ENCODE measurements around the gene RABGAP1L.
"Not testable (repeated sequence)": the region's sequence is repeated elsewhere in the genome, so short reads cannot be mapped to it uniquely, and the experiment has no call there.

The RABGAP1L gene

DNA sequence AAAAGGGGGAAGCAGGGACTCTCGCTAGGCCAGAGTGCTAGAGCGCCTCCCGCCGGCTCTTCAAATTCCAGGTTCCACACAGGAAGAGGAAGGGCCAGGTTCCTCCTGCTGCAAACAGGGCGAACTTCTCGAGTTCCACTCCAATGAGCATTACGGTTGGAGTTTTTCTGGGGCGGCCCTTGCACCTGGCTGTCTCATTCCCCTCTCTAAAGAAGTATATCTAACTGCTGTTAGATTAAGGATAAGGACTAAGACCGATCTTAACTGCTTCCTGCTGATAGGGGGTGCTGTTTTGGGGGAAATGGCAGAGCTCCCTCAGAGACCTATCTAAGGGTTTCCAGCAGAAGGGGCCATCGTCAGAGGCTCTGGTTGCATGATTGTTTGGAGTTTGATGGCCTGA is 138.0 kb downstream of the RABGAP1L start:
- DNase-seq (ENCODE audit: low read depth in 2 of 2): no peak

DNA sequence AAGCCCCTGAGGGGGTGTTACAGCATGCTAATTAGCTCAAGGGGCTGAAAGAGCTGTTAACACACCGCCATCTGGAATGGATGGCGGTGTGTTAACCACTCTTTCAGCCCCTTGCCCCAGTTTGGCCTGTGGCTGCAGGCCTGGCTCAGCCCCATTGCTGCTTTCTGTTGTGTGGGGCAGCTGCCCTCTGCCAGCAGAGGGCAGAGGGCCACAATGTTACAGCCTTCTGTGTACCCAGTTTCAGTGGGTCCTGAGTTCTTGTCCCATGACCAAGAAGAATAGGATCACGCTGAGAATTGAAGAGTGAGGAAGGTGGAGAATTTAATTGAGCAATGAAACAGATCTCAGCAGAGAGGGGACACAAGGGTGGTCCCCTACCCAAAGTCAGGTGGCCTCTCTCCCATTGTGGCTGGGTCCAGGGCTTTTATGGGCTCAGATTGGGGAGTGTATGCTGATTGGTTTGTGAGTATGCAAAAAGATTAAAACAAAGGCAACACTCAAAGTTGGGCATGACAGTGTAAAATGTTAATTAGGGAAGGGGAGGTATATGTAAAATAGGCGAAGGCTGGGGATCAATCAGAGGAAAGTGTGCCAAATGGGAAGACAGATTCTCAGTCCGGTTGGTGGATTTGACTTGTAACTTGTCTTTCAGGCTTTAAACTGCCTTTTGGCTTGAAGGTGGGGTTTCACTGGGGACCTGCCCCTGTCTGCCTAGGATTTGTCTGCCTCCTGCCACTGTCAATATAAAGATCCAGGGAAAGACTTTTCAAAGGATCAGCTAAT is 142.2 kb downstream of the RABGAP1L start:
- DNase-seq (ENCODE audit: low read depth in 2 of 2): no peak

DNA sequence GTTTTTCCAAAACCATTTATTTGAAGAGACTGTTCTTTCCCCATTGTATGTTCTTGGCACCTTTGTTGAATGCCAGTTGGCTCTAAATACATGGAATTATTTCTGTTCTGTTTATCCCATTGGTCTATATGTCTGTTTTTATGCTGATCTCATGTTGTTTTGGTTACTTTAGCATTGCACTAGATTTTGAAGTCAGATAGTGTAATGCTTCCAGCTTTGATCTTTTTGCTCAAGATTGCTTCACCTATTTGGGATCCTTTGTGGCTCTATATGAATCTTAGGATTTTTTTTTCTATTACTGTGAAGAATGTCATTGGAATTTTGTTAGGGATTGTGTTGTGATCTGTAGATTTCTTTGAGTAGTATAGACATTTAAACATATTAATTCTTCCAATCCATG is 149.3 kb downstream of the RABGAP1L start:
- no peak for DNase-seq (ENCODE audit: low read depth in 2 of 2)

DNA sequence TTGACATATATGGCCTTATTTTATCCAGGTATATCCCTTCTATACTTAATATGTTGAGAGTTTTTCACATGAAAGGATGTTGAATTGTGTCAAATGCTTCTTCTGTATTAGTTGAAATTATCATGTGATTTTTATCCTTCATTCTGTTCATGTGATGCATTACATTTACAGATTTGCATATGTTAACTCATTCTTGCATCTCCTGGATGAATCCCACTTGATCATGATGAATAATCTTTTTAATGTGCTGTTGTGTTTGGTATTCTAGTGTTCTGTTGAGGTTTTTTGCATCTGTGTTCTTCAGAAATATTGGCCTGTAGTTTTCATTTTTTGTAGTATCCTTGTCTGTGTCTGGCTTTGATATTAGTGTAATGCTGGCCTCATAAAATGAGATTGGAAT is 150.2 kb downstream of the RABGAP1L start:
- DNase-seq (ENCODE audit: low read depth in 2 of 2): no peak

DNA sequence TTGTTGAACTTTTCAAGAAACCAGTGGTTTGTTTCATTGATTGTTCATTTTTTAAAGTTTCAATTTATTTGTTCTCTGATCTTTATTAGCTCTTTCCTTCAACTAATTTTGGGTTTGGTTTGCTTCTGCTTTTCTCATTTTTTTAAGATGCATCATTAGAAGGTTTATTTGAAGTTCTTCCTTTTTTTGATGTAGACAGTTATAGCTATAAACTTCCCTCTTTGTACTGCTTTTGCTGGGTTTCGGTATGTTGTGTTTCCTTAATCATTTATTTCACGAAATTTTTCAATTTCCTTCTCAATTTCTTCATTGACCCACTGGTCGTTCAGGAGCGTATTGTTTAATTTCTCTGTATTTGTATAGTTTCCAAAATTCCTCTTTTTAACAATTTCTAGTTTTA is 155.1 kb downstream of the RABGAP1L start:
- no peak for DNase-seq (ENCODE audit: low read depth in 2 of 2)

DNA sequence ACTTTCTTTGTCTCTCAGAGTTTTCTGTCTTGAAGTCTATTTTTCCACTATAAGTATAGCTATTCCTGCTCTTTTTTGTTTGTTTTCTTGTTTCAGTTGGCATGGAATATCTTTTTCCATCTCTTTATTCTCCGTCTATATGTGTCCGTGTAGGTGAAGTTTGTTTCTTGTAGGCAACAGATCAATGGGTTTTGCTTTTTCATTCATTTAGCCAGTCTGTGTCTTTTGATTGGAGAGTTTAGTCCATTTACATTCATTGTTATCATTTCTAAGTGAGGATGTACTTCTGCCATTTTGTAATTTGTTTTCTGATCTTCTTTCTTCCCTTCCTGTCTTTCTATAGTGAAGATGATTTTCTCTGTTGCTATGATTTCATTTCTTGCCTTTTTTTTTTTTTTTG is 155.9 kb downstream of the RABGAP1L start:
- DNase-seq (ENCODE audit: low read depth in 2 of 2): no peak

DNA sequence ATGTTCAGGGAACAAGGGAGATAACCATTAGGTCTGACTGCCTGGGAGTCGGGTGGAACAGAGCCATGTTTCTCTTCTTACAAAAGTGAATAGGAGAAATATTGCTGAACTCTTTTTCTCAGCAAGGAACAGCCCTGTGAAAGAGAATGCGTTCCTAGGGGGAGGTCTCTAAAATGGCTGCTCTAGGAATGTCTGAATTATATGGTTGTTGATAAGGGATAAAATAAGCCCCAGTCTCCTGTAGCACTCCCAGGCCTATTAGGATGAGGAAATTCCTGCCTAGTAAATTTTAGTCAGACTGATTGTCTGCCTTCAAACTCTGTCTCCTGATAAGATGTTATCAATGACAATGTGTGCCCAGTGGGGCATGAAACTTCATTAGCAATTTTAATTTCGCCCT is 161.6 kb downstream of the RABGAP1L start:
- not testable (repeated sequence) for DNase-seq (ENCODE audit: low read depth in 2 of 2)

DNA sequence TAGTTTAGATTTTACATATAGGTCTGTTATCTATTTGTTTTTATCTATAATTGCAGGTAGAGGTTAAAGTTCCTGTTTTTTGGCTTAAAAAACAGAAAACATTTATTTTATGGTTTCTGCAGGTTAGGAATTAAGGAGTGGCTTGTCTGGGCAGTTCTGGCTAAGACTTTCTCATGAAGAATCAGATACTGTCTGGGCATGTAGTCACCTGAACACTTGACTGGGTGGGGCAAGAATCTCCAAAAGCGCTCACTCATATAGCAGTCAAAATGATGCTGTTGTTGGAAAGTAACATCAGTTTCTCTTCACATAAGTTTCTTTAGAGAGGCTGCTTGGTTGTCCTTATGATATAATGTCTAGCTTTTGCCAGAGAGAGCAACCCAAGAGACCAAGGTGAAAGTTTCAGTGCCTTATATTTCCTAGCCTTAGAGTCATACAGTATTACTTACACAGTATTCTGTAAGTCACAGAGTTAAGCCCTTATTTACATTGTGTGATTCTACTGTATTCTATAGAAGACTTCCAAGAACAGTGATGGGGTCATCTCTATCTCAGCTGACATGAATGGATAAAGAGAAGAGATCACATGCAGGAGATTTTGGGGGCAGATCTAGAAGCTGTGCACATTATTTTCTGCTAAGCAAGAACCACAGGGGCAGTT is 163.0 kb downstream of the RABGAP1L start:
- DNase-seq (ENCODE audit: low read depth in 2 of 2): no peak

DNA sequence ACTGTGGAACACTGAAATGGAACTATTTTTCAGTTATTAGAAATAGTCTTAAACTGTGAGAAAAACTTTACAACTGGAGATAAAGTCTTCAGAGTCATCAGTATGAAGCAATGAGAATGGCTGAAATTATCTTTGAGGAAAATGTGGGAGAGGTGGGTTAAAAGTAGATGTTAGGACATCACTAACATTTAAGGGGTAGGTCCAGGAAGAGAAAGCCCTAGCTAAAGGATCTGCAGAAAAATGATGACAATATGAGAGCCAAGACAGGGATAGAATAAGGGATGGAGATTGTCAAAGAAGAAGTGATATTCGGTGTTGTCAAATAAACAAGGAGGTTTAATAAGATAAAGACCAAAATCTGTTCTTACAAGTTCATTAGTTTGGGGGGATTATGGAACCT is 165.2 kb downstream of the RABGAP1L start:
- no peak for DNase-seq (ENCODE audit: low read depth in 2 of 2)

DNA sequence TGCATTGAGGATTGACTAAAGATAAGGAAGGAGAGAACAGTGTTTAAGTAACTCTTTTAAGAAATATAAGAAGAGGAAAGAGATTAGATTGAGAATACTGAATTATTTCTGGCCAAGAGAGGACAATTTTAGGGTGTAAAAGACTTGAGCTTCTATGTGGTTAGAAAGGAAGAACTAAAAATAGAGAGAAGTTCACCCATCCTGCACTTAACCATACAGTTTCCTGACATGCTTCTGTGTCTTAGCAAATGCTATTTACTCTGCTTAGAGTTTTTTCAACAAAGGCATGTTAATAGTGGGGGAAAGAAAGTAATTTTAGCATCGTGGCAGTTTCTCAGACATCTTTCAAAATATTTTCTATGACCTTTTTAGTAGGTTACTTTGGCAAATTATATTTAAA is 165.6 kb downstream of the RABGAP1L start:
- DNase-seq (ENCODE audit: low read depth in 2 of 2): no peak

DNA sequence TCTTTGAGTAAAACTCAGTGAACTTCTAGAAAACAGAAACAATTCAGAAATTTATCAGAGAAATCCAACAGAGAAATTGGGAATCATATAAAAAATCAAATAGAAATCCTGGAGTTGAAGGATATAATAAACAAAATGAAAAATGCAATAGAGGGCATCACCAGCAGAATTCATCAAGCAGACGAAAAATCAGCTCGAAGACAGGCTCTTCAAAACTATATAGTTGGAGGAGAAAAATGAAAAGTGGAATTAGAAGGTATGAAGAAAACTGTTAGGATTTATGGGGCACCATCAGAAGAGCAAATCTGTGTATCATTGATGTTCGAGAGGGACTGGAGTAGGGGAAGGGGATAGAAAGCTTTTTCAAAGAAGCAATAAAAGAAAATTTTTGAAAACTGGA is 167.0 kb downstream of the RABGAP1L start:
- no peak for DNase-seq (ENCODE audit: low read depth in 2 of 2)

DNA sequence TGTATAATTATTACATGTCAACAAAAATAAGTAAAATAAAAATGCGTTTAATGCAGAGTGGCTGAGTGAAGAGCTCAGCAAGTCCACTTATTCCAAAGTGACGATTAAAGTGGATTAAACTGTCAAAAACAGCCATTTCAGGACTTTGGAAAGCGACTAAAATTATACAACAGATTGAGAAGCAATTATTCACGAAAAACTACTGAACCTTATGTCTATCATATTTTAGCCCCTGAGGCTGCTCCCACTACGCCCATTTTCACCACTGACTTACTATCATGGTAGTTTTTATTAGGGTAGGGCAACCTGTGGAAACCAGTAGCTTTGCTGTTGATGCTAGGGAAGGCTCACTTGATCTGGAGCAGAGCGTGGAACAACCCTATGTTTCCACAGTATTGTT is 174.1 kb downstream of the RABGAP1L start:
- no peak for DNase-seq (ENCODE audit: low read depth in 2 of 2)

DNA sequence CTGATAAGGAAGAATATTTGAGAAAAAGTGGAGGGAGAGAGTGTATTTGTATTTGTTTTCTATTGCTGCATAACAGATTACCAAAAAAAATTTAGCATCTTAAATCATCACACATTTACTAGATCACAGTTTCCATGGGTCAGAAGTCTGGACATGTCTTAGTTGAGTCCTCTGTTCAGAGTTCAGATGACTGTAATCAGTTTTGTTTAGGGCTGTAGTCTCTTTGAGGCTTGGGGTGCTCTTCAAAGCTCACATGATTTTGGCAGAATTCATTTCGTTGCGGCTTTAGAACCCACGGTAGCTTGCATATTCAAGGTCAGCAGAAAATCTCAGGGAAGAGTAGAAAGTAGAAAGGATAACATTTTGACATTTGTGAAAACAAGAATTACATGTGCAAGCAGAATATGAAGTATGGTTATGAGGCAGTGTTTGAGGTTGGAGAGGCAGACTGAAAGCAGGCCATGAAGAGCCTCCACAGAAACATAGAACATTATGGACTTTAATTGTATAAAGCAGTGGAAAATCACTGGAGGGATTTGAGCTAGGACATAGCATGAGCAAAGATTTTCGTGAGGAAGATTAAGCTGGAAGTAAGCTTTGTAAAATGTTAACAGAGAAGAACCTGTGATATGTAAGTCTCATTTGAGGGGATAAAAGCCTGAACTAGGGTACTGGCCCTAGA is 177.8 kb downstream of the RABGAP1L start:
- no peak for DNase-seq (ENCODE audit: low read depth in 2 of 2)

DNA sequence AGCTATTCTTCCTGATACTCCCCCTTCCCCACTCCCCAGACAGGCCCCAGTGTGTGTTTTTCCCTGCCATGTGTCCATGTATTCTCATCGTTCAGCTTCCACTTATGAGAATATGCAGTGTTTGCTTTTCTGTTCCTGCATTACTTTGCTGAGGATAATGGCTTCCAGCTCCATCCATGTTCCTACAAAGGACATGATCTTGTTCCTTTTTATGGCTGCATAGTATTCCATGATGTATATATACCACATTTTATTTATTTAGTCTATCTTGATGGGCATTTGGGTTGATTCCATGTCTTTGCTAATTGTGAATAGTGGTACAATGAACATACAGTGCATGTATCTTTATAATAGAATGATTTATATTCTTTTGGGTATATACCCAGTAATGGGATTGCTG is 181.1 kb downstream of the RABGAP1L start:
- not testable (repeated sequence) for DNase-seq (ENCODE audit: low read depth in 2 of 2)

DNA sequence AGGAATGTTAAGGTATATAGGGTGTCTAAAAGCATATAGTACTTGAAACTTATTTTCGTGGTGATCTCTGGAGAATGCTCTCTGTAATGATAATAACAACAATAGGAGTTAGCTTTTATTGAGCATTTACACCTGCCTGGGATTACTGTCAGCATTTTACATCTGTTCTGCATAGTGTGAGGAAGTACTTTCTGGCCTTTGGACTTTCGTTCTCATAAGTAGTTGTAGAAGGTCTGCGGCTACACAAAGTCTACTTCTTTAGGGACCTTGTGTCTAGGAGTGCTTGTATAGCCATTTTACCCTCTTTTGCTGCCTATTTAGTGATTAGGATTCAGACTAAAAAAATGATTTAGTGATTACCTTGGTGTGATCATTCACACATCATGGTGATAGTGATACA is 184.8 kb downstream of the RABGAP1L start:
- DNase-seq (ENCODE audit: low read depth in 2 of 2): no peak

DNA sequence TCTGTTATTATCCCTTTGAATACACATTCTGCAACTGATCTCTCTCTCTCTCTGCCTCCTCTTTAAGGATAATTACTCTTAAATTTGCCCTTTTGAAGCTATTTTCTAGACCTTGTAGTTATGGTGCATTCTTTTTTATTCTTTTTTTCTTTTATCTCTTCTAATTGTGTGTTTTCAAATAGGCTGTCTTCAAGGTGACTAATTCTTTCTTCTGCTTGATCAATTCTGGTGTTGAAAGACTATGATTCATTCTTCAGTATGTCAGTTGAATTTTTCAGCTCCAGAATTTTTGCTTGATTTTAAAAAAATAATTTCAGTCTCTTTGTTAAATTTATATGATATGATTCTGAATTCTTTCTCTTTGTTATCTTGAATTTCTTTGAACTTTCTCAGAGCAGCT is 192.8 kb downstream of the RABGAP1L start:
- no peak for DNase-seq (ENCODE audit: low read depth in 2 of 2)

DNA sequence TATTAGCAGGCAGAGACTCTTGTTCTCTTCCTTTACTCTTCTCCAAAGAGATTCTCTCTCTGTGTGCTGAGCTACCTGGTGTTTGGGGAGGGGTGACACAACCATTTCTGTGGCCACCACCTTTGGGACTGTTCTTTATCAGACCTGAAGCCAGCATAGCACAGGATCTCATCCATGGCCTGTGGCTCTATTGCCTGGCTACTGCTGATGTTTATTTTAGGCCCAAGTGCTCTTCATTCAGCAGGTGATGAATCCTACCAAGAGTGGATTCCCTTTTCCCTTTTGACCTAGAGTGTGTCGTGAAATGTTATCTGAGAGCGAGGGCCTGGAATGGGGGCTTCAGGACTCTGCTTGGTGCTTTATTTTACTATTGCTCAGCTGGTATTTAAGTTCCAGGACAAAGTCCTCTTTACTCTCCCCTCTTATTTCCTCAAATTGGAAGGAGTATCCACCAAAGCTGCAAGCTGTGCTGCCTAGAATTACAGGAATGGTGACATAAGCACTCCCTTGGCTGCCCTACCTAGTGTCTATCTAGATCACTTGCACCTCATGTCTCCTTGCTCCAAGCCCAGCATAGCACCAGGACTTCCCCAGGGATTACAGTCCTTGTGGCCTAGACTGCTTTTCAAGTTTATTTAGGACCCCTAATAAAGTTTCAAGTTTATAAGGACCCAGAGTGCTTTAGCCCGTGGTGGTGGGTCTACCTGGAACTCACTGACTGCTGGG is 193.7 kb downstream of the RABGAP1L start:
- DNase-seq (ENCODE audit: low read depth in 2 of 2): no peak

DNA sequence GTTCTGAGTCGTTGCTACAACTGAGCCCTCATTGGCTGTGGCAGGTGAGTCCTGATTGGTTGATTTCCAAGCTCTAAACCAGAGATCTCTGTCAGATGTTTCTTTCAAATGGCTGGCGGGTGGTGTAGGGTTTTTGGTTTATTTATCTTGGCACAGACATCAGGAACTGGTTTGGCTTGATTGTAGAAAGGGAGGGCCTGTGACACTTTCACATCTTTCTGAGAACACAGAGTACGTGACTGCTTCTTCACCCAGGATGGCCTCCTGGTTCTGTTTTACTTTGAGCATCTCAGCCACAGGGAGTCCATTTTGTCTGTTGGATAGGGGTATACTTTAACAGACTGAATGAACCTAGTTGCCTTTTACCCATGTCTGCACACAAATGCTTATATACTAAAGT is 199.0 kb downstream of the RABGAP1L start:
- DNase-seq (ENCODE audit: low read depth in 2 of 2): no peak

DNA sequence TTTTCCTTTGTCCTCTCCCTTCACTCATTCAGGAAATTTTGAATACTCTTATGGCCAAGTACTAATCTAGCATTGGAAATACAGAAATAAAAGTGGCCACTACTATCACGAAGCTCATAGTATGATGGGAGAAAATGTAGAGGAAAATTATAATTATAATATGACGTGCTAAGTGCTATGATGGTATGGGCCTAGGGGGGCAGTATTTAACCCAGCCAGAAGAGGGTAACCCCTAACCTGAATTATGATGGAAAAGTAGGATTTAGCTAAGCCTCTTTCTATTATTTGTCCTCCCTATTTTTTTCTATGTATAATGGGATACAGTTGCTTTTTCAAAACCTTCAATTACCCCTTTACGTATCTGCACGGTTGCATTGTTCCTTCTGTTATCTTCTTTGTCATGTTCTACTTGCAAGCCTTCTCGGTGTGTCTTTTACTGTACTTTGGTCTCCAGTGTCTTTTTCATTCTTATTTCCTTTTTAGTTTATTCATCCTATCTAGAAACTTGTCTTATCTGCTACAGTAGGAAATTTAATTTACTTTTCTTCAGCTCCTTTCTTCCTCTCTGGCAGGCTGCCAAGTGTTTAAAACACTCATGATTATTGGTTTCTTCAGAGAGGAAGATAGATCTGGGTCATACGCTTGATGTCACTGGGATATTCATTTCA is 199.6 kb downstream of the RABGAP1L start:
- DNase-seq (ENCODE audit: low read depth in 2 of 2): no peak

DNA sequence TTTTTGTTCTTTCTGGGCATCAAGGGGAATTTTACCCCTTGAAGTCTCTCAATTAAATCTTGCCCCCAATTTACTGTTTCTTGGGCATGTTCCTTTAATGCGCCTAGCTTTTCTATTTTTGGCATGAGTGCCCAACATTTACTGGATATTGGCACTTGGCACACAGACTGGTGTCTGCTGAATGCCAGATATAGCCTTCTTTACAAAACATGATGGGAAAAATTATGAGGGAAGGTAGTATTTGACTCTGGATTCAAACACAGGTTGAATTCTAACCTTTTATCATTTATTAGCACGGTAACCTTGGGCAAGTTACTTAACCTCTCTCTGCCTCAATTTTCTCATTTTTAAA is 200.1 kb downstream of the RABGAP1L start:
- DNase-seq (ENCODE audit: low read depth in 2 of 2): no peak

DNA sequence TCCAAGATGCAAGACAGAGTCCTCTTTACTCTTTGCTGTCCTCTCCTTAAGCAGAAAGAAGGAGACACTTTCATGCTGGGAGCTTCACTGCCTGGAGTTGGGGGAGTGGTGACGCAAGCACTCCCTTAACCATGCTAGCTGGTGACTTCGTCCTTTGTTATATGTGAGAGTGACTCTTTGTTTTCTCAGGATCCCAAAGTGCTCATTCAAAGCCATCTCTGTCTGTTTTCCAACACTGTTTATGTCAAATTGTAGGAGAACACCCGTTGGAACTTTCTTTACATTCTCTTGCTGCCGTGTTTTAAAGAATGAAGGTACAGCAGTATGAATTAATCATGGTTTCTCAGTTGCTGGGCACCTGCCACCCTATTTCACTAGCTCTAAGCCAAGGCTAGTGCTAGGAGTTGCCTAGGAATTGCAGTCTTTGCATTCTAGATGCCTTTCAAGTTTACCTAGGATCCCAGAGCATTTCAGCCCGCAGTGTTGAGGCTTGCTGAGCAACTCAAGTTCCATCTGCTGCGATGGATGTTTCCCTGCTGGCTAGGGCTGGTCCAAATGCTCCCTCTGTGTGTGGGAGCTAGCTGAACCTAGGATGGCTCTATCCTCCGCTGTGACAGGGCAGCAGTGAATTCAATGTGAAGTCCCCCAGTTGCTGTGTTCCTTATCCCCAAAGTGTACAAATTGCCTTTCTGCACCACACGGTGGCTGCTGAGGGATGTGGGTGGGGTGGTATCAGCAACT is 205.8 kb downstream of the RABGAP1L start:
- DNase-seq (ENCODE audit: low read depth in 2 of 2): no peak

All from activated CD4-positive, alpha-beta T cell treated with anti-CD3 and anti-CD28 coated beads for 24 hours (primary cell).